HCT116 (cell line): Measurements from ENCODE around the gene STK38L.

Experiments
- CTCF ChIP-seq, 3 experiments: fragments of 200-600 bp in 1 of 3; sonication (generic) in 1 of 3; IDR thresholded peaks in 2 of 3; conservative IDR thresholded peaks in 1 of 3; 2 replicates each; pipeline ENCODE4 v1.5.1; 2012 to 2017; ENCODE audit warnings: low read depth in 2 of 3, low read length in 2 of 3, antibody characterized with exemption in 1 of 3, borderline replicate concordance in 1 of 3, control low read depth in 1 of 3, mild to moderate bottlenecking in 1 of 3, mixed read lengths in 1 of 3, mixed run types in 1 of 3, moderate library complexity in 1 of 3; ENCODE audit not compliant: insufficient read depth in 1 of 3
- EGR1 ChIP-seq: IDR thresholded peaks from 2 replicates; pipeline ENCODE4 v1.6.1; 2012; ENCODE audit warnings: low read depth
- EZH2 ChIP-seq: fragments of 200-600 bp; sonication (generic); IDR thresholded peaks from 2 replicates; pipeline ENCODE4 v1.6.1; 2017; ENCODE audit warnings: antibody characterized with exemption, mixed run types
- EZH2phosphoT487 ChIP-seq: fragments of 200-600 bp; IDR thresholded peaks from 2 replicates; pipeline ENCODE4 v1.6.1; 2018; ENCODE audit warnings: antibody characterized with exemption, borderline replicate concordance
- JUND ChIP-seq: IDR thresholded peaks from 2 replicates; pipeline ENCODE4 v1.6.1; 2012
- POLR2A ChIP-seq: IDR thresholded peaks from 2 replicates; pipeline ENCODE4 v1.7.0; 2011; ENCODE audit warnings: borderline replicate concordance; ENCODE audit not compliant: insufficient read depth, insufficient read length; ENCODE audit errors: extremely low read depth
- POLR2AphosphoS5 ChIP-seq: IDR thresholded peaks from 2 replicates; pipeline ENCODE4 v1.6.1; 2011; ENCODE audit warnings: mild to moderate bottlenecking, low read depth, low read length, moderate library complexity
- RAD21 ChIP-seq: IDR thresholded peaks from 2 replicates; pipeline ENCODE4 v1.6.1; 2012; ENCODE audit warnings: low read depth, mild to moderate bottlenecking
- REST ChIP-seq: IDR thresholded peaks from 2 replicates; pipeline ENCODE4 v1.6.1; 2012; ENCODE audit warnings: low read depth
- SP1 ChIP-seq: IDR thresholded peaks from 2 replicates; pipeline ENCODE4 v1.6.1; 2012; ENCODE audit warnings: low read depth
- YY1 ChIP-seq: IDR thresholded peaks from 2 replicates; pipeline ENCODE4 v1.6.1; 2011; ENCODE audit warnings: low read length, low read depth, moderate library complexity, mild to moderate bottlenecking; ENCODE audit not compliant: insufficient replicate concordance; ENCODE audit errors: extremely low read depth

GRCh38 chr12:27279826-27280225 is 35.7 kb downstream of the STK38L start:
- TF ChIP-seq CTCF (IDR thresholded peaks at IDR 0.05 in 2 of 3, conservative IDR thresholded peaks at IDR 0.05 in 1 of 3; ENCODE audit: borderline replicate concordance in 1 of 3, insufficient read depth in 1 of 3, low read depth in 2 of 3, low read length in 2 of 3), result no peak
- no peak for TF ChIP-seq RAD21
- TF ChIP-seq POLR2A, result no peak
- no peak for TF ChIP-seq YY1
- no peak for TF ChIP-seq POLR2AphosphoS5
- no peak for TF ChIP-seq EGR1
- no peak for TF ChIP-seq EZH2phosphoT487
- no peak for TF ChIP-seq EZH2
- no peak for TF ChIP-seq JUND
- TF ChIP-seq SP1, result no peak
- no peak for TF ChIP-seq REST
